H54 (cell line): ENCODE results near the gene ARHGAP15.
A peak's percentile ranks its signal among the peaks of the same experiment; 100 is the strongest.

Source experiments
- DNase-seq: peaks from one replicate; pipeline ENCODE4 v3.0.0; 2011; ENCODE audit warnings: low spot score, mixed read lengths; ENCODE audit not compliant: insufficient read length
- FAIRE-seq: peaks from 3 replicates; lab custom pipeline; 2011; peaks lifted over from hg19 to GRCh38; lab: Jason Lieb, UNC
- POLR2A ChIP-seq: IDR thresholded peaks from 2 replicates; pipeline ENCODE4 v1.6.1; 2011; ENCODE audit warnings: low read depth, mild to moderate bottlenecking, low read length

ARHGAP15 gene

DNA sequence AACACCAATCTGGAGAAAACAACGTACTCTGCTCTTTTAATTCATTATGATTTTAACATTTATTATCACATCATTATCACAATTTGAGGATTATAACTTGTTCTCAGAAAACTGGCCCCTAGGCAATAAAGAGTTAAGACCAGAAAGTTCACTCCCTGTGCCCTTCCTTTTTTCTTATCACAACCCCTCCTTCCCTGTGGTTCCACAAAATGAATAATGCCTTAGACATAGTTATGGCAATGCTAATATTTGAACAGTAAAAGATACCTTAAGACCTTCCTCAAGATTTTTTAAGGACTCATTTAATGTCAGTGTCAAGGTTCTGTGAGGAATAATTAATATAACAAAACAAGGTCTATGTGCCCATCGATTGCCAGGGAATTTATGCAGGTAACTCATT is 596.2 kb downstream of the ARHGAP15 start:
- FAIRE-seq (no peak), DNase-seq (no peak)
- no peak for TF ChIP-seq POLR2A

- FAIRE-seq, result no peak
- TF ChIP-seq POLR2A, result no peak
- DNase-seq, result no peak
Observed at GRCh38 chr2:143726151-143726845, 597.1 kb downstream of the ARHGAP15 start.

DNA sequence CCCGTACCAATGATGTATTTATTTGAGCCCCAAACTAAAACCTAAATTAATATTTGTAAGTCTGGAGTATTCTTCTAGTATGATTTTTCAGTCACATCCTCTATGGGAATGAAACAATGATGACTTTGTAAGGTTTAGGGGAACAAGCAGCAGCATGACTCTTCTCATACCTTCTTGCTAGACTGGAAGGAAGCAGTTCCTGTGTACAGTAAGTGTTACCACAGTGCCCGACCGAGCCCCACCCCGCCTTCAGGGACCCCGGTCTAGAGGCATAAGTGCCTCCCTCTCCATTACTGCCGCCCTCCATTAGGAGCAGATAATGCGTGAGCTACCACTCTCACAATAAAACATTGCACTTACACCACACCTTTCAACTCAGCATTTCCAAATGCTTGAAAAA is 599.3 kb downstream of the ARHGAP15 start:
- DNase-seq (no peak), FAIRE-seq (no peak)
- TF ChIP-seq POLR2A, result no peak

DNA sequence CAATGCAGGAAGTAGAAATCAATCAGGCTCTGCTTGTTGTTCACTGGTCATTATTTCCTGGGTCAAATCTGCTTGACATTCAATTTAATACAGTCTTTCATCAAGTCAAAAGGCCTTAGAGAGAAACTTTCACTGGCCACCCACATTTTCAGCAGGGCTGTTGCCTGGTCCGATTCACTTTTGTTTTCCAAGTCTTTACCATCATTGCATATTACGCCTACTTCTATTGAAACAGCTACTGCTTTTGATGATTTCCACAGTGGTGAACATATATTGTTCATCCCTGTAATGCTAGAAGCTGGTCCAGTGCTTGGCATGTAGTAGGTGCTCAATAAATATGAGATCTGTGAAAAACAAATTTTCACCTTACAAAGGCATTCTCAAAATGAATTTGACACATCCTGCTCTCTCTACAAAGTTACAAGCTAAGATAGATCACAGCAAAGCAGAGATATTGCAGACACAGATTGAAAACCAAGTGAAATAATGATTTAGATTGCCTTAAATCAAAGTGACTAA is 600.1 kb downstream of the ARHGAP15 start:
- TF ChIP-seq POLR2A, result no peak
- FAIRE-seq (no peak), DNase-seq (no peak)

- FAIRE-seq (peak; percentile 98), DNase-seq (peak; percentile 12)
- no peak for TF ChIP-seq POLR2A
Observed at GRCh38 chr2:143730155-143730952, 601.1 kb downstream of the ARHGAP15 start.

DNA sequence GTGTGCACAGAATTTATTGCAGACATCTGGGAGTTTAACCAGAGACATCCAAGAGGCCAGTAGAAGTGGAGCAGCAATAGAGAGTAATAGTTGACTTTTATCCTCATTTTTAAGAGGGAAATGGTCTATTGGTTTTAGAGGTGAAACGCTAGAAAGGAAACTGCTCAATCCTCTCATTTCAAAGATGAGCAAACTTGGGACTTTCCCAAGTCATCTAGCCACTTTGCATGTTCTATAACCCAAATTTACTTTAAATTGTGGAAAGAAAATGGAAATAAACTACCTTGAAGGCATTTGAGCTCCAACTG is 601.7 kb downstream of the ARHGAP15 start:
- no peak for FAIRE-seq
- DNase-seq, result no peak
- TF ChIP-seq POLR2A, result no peak

DNA sequence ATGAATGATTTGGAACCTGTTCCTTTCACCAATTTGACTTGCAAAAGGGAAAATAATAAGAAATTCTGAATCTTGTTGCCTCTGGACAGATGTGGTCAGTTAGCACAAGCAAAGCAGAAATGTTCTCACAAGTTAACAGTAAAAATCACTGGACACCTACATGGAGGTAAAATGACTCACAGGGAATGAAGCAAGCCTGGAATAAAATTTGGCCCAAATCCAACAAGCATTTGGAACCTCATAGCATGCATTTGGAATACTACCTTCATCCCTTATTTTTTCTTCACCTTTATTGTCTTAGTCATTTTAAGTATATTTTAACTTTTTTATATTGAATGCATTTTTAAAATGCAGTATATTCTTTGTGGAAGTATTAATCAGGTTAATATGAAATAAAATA is 602.9 kb downstream of the ARHGAP15 start:
- no peak for DNase-seq
- FAIRE-seq, result peak; percentile 58
- TF ChIP-seq POLR2A, result no peak

DNA sequence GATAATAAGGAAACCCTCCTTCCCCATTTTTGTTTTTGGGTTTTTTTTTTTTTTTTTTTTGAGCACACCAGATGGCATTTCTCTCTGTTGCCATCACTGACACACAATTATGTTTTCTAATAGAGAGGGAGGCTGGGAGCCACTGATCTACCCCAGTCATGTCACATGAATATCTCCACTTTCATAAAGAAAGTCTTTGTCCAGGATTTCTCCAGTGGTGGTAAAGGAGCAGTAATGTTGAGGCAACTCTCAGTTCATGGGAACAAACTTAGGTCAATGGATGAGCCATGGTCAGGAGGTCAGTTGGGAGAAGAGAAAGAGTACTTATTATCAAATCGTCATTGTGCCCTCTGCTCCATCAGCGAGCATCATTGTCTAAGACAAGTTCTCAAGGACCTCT is 603.7 kb downstream of the ARHGAP15 start:
- DNase-seq (no peak), FAIRE-seq (no peak)
- no peak for TF ChIP-seq POLR2A

DNA sequence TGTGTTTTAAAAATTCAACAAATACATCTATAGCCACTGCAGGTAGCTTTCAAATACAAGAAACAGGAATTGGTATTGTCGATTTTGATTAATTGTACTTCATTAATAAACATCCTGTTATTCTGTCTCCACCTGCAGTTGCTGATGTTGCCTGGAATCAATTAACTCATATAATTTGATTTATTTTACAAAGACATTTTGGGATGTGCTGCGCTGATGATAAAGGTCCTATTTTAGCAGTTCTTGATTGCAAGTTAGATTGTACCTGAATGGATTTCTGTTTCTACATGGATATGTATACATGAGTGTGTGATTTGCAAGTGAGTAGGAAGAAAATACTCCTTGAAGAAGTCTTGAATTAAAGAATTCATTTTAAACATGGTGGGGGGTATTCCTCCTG is 605.3 kb downstream of the ARHGAP15 start:
- no peak for FAIRE-seq
- DNase-seq, result no peak
- no peak for TF ChIP-seq POLR2A

DNA sequence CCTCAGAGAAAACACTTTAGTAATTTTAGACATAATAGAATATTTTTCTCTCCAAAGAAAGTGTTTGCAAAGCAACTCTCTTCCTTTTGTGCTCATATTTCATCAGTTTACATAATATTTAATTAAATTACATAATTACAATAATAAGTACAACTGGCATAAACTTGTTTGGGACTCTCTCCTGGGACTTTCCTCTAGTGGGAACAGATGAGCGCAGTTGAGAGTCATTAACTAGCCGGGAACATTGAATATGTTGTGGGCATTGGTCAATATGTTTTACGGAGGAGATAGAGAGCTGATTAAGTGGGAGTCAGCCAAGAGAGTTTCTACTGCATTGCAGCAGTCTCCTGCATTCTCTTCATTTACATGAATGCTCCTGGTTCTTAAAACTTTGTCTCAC is 607.7 kb downstream of the ARHGAP15 start:
- FAIRE-seq (no peak), DNase-seq (no peak)
- no peak for TF ChIP-seq POLR2A

DNA sequence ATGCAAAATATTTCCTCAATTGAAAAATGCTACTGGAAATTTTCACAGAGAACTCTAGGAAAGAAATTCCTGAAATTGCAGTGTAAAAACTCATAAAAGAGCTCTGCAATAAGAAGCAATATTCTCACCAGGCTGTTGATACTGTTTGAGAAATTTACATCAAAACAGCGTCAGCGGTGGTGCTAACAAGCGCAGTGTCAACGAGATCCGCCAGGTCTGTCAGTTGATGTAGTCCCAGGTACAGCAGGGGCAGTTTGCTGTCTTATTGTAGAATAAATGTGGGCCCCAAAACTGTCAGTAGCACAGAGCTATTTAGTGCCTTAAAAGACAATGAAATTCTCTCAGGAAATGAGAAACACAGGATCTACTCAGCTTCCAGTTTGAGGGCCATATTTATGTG is 611.2 kb downstream of the ARHGAP15 start:
- DNase-seq (no peak), FAIRE-seq (no peak)
- TF ChIP-seq POLR2A, result no peak

- DNase-seq (no peak), FAIRE-seq (no peak)
- TF ChIP-seq POLR2A, result no peak
Observed at GRCh38 chr2:143741205-143741604, 612.0 kb downstream of the ARHGAP15 start.

DNA sequence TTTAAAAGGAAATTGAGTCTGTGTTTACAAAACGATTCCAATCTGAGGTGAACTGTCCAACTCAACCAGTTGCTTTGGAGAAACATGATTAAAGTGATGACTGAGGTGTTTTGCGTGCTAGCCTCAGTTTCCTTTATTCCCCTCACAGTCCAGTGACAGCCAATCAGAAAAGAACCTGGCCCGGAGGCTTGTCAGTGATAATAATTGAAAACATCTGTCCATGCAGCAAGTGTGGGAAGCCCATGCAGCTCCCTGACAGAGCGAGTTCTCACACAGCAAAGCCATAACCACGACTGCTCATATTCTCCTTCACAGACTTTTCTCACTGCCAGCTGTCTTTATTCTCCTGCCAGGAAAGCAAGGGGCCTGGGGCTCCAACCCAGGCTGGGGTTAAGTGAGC is 613.4 kb downstream of the ARHGAP15 start:
- TF ChIP-seq POLR2A, result no peak
- DNase-seq (no peak), FAIRE-seq (no peak)

DNA sequence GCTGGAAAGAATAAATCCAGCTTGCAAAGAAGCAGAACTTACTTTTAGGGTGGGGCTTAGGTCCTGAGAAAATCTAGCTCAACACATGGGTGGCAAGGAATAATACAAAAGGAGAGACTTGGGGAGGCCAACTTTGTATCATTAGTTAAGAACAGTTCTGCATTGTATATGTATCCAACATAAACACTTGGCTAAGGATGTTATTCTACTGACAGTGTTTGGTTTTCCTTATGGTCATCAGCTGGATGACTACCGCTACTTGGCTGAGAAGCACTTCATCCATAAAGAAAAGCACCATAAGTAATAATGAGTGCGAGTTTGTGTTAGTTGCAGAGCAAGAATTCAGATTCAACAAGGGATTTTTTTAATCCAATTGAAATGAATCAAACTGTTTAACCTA is 614.9 kb downstream of the ARHGAP15 start:
- FAIRE-seq, result peak; percentile 52

GRCh38 chr2:143745060-143745459 is 615.8 kb downstream of the ARHGAP15 start:
- DNase-seq (no peak), FAIRE-seq (no peak)
- no peak for TF ChIP-seq POLR2A

More for the DNA sequence above, 614.9 kb downstream of the ARHGAP15 start:
- TF ChIP-seq POLR2A, result no peak
- no peak for DNase-seq

DNA sequence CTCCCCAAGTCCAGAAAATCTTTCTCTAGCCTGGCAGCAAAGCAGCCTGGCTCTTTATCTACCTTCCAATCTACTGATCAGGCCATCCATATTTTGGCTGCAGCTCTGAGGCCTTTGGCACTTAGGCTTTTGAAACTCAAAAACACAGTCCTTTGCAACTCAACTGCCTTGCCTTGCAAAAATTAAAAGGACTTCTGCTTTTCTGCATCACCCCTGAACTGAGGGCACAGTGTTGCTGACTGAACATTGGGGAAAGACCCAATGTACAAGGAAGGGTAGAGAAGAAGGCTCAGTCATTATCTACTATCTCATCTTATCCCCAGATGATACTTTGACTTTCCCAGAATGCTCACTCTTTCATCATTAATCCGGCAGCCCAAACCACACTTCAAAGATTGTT is 625.5 kb downstream of the ARHGAP15 start:
- DNase-seq, result no peak
- no peak for TF ChIP-seq POLR2A
- FAIRE-seq, result no peak
